H9 (cell line): Measurements from ENCODE around the gene SPESP1. TPM values are rescaled to one million over a fixed set of nuclear protein-coding genes. Genes with fewer than 3 reads are reported as not detected.

Source experiments
- DNase-seq: peaks from one replicate; pipeline ENCODE4 v3.0.0-alpha.2; 2017
- H2AFZ ChIP-seq: one replicate; pipeline ENCODE4 v1.6.1; 2013; ENCODE audit warnings: mild to moderate bottlenecking, low read length, control low read depth, moderate library complexity
- H2AK5ac ChIP-seq: 2 replicates; pipeline ENCODE4 v1.6.1; 2013; ENCODE audit warnings: low read length, control low read depth, mixed read lengths; ENCODE audit not compliant: insufficient read length
- H2BK120ac ChIP-seq: one replicate; pipeline ENCODE4 v1.6.1; 2013; ENCODE audit warnings: low read depth, mild to moderate bottlenecking, low read length, control low read depth, inconsistent platforms; ENCODE audit not compliant: poor library complexity, severe bottlenecking
- H2BK12ac ChIP-seq: 2 replicates; pipeline ENCODE4 v1.6.1; 2013; ENCODE audit warnings: low read length, control low read depth, mixed read lengths, low read depth; ENCODE audit not compliant: insufficient read length
- H2BK15ac ChIP-seq: 2 replicates; pipeline ENCODE4 v1.6.1; 2013; ENCODE audit warnings: low read depth, low read length, control low read depth
- H2BK20ac ChIP-seq: one replicate; pipeline ENCODE4 v1.6.1; 2013; ENCODE audit warnings: low read depth, mild to moderate bottlenecking, low read length, control low read depth, inconsistent platforms; ENCODE audit not compliant: poor library complexity, severe bottlenecking
- H2BK5ac ChIP-seq: 2 replicates; pipeline ENCODE4 v1.6.1; 2013; ENCODE audit warnings: low read length, control low read depth, mixed read lengths; ENCODE audit not compliant: insufficient read length
- H3K14ac ChIP-seq: 2 replicates; pipeline ENCODE4 v1.6.1; 2013; ENCODE audit warnings: low read length, control low read depth; ENCODE audit not compliant: insufficient read depth
- H3K18ac ChIP-seq: 2 replicates; pipeline ENCODE4 v1.6.1; 2013; ENCODE audit warnings: low read depth, mild to moderate bottlenecking, mixed read lengths, low read length, control low read depth; ENCODE audit not compliant: insufficient read length
- H3K23ac ChIP-seq: 2 replicates; pipeline ENCODE4 v1.6.1; 2013; ENCODE audit warnings: low read length, control low read depth, mixed read lengths, low read depth; ENCODE audit not compliant: insufficient read length
- H3K23me2 ChIP-seq: 2 replicates; pipeline ENCODE4 v1.6.1; 2013; ENCODE audit warnings: low read depth, mild to moderate bottlenecking, mixed read lengths, low read length, control low read depth; ENCODE audit not compliant: insufficient read length, poor library complexity, severe bottlenecking
- H3K27ac ChIP-seq: 2 replicates; pipeline ENCODE4 v1.5.1; 2013; ENCODE audit warnings: low read length, control low read depth, mixed read lengths, low read depth; ENCODE audit not compliant: insufficient read length
- H3K27me3 ChIP-seq: 2 replicates; pipeline ENCODE4 v1.6.1; 2013; ENCODE audit warnings: low read length, control low read depth, inconsistent platforms; ENCODE audit not compliant: insufficient read depth
- H3K4ac ChIP-seq: 2 replicates; pipeline ENCODE4 v1.6.1; 2013; ENCODE audit warnings: low read depth, mild to moderate bottlenecking, control low read depth, inconsistent platforms, low read length, moderate library complexity
- H3K4me1 ChIP-seq: 2 replicates; pipeline ENCODE4 v1.6.1; 2013; ENCODE audit warnings: low read length, control low read depth, inconsistent platforms; ENCODE audit not compliant: insufficient read depth
- H3K4me2 ChIP-seq: 2 replicates; pipeline ENCODE4 v1.6.1; 2013; ENCODE audit warnings: low read length, control low read depth, mixed read lengths; ENCODE audit not compliant: insufficient read length, insufficient read depth
- H3K56ac ChIP-seq: 2 replicates; pipeline ENCODE4 v1.6.1; 2013; ENCODE audit warnings: low read depth, mild to moderate bottlenecking, mixed read lengths, low read length, control low read depth; ENCODE audit not compliant: insufficient read length
- H3K79me1 ChIP-seq: 2 replicates; pipeline ENCODE4 v1.6.1; 2013; ENCODE audit warnings: low read depth, mild to moderate bottlenecking, moderate library complexity, low read length, control low read depth, inconsistent platforms; ENCODE audit not compliant: insufficient read depth, poor library complexity, severe bottlenecking
- H3K79me2 ChIP-seq: 2 replicates; pipeline ENCODE4 v1.6.1; 2013; ENCODE audit warnings: low read length, control low read depth, inconsistent platforms; ENCODE audit not compliant: insufficient read depth
- H3K9ac ChIP-seq: 2 replicates; pipeline ENCODE4 v1.6.1; 2013; ENCODE audit warnings: low read length, control low read depth, mixed read lengths; ENCODE audit not compliant: insufficient read length; ENCODE audit errors: extremely low read depth
- H3K9me3 ChIP-seq: one replicate; pipeline ENCODE4 v1.6.1; 2013; ENCODE audit warnings: low read depth, low read length, inconsistent platforms; ENCODE audit not compliant: control insufficient read depth
- H3T11ph ChIP-seq: one replicate; pipeline ENCODE4 v1.6.1; 2013; ENCODE audit warnings: mild to moderate bottlenecking, low read length, control low read depth, inconsistent platforms
- H4K20me1 ChIP-seq: one replicate; pipeline ENCODE4 v1.6.1; 2013; ENCODE audit not compliant: control insufficient read depth, insufficient read length, insufficient read depth
- H4K5ac ChIP-seq: 2 replicates; pipeline ENCODE4 v1.6.1; 2013; ENCODE audit warnings: low read depth, mild to moderate bottlenecking, mixed read lengths, low read length, control low read depth; ENCODE audit not compliant: insufficient read length
- H4K8ac ChIP-seq: replicated peaks from 2 replicates; pipeline ENCODE4 v1.6.1; 2013; ENCODE audit warnings: low read length, control low read depth, mixed read lengths, low read depth; ENCODE audit not compliant: insufficient read length
- H4K91ac ChIP-seq: 2 replicates; pipeline ENCODE4 v1.6.1; 2013; ENCODE audit warnings: low read depth, mild to moderate bottlenecking, moderate library complexity, mixed read lengths, low read length, control low read depth; ENCODE audit not compliant: insufficient read length
- H3K27ac Mint-ChIP-seq, 3 experiments: 2 replicates in 2 of 3; 3 replicates in 1 of 3; pipeline ENCODE4 v1.8.0; 2020 to 2021; ENCODE audit warnings: mixed read lengths in 3 of 3, mild to moderate bottlenecking in 1 of 3, moderate library complexity in 1 of 3
- H3K27me3 Mint-ChIP-seq: 2 replicates; pipeline ENCODE4 v1.8.0; 2021; ENCODE audit warnings: low read depth, mild to moderate bottlenecking, moderate library complexity, mixed read lengths
- H3K36me3 Mint-ChIP-seq, 3 experiments: 2 replicates in 2 of 3; 3 replicates in 1 of 3; pipeline ENCODE4 v1.8.0; 2020 to 2021; ENCODE audit warnings: low read depth in 3 of 3, mixed read lengths in 3 of 3; ENCODE audit not compliant: insufficient read depth in 1 of 3
- H3K4me1 Mint-ChIP-seq, 2 experiments: 2 replicates each; pipeline ENCODE4 v1.8.0; 2020; ENCODE audit warnings: mixed read lengths in 2 of 2
- H3K4me3 Mint-ChIP-seq, 2 experiments: 2 replicates in 1 of 2; 3 replicates in 1 of 2; pipeline ENCODE4 v1.8.0; 2020 to 2021; ENCODE audit warnings: mild to moderate bottlenecking in 2 of 2, mixed read lengths in 2 of 2, moderate library complexity in 1 of 2
- H3K9me3 Mint-ChIP-seq, 2 experiments: 2 replicates in 1 of 2; 3 replicates in 1 of 2; pipeline ENCODE4 v1.8.0; 2020; ENCODE audit warnings: mild to moderate bottlenecking in 2 of 2, mixed read lengths in 2 of 2, moderate library complexity in 1 of 2
- WGBS: extraction: QIAGEN DNeasy Blood & Tissue Kit; methylation state at CpG from one replicate; pipeline ENCODE4 v1.1.7; 2013; ENCODE audit warnings: missing lambda C conversion rate, low lambda C conversion rate, mixed read lengths; ENCODE audit not compliant: insufficient read length; ENCODE audit errors: extremely low coverage; 5-methylcytosine and 5-hydroxymethylcytosine counted together
- total RNA-seq: library from RNA; stranded (reverse); gene quantifications from 2 replicates; pipeline ENCODE4 v1.2.1, GENCODE V29; 2021
- TF ChIP-seq, protein P1 (sequence below): fragments of 200-600 bp; sonication (generic); conservative IDR thresholded peaks from 3 replicates; pipeline ENCODE4 v1.8.0; 2021; ENCODE audit warnings: antibody characterized with exemption, mild to moderate bottlenecking

SPESP1 gene
- total RNA-seq, 1 experiment from 2014 or later = not detected

DNA sequence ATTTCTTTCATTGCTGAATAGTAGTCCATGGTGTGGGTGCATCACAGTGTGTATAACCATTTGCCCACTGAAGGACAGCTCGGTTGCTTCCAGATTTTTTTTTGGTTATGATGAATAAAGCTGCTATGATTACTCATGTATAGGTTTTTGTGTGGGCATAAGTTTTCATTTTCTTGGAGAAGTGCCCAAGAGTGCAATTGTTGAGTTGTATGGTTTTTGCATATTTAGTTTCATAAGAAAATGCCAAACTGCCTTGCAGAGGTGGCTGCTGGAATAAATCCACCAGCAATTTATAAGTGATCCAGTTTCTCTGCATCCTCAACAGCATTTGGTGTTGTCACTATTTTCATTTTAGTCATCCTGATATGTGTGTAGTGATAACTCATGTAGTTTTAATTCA lies 8.4 kb upstream of the SPESP1 start:
- WGBS = no CpG with 5 or more reads among the region's 1 CpG
- H4K91ac ChIP-seq = no peak overlapping the region
- H3K27me3 ChIP-seq = no peaks in the 10 kb centered on the region
- no peak overlapping the region for H4K8ac ChIP-seq
- H2BK15ac ChIP-seq = no peak overlapping the region
- no peaks in the 10 kb centered on the region for H3K79me2 ChIP-seq
- H3K4me1 Mint-ChIP-seq = peaks cover 0 to 7% of the 10 kb centered on the region in 2 experiments; a peak in 2 of 4 replicates
- no peak overlapping the region for H2BK12ac ChIP-seq
- H3K4ac ChIP-seq = no peak overlapping the region
- no peak overlapping the region for H2BK5ac ChIP-seq
- H3K4me2 ChIP-seq = no peak overlapping the region
- H4K5ac ChIP-seq = no peak overlapping the region
- no peaks in the 10 kb centered on the region for H3K36me3 Mint-ChIP-seq
- no peaks in the 10 kb centered on the region for H3K79me1 ChIP-seq
- H3K9me3 Mint-ChIP-seq = no peaks in the 10 kb centered on the region
- no peak overlapping the region for H2BK120ac ChIP-seq
- no peak overlapping the region for H3K23ac ChIP-seq
- no peak overlapping the region for H3K14ac ChIP-seq
- H3K4me3 Mint-ChIP-seq = no peak overlapping the region
- no peak overlapping the region for H3K27ac ChIP-seq
- H3K56ac ChIP-seq = no peak overlapping the region
- TF ChIP-seq, protein P1, sequence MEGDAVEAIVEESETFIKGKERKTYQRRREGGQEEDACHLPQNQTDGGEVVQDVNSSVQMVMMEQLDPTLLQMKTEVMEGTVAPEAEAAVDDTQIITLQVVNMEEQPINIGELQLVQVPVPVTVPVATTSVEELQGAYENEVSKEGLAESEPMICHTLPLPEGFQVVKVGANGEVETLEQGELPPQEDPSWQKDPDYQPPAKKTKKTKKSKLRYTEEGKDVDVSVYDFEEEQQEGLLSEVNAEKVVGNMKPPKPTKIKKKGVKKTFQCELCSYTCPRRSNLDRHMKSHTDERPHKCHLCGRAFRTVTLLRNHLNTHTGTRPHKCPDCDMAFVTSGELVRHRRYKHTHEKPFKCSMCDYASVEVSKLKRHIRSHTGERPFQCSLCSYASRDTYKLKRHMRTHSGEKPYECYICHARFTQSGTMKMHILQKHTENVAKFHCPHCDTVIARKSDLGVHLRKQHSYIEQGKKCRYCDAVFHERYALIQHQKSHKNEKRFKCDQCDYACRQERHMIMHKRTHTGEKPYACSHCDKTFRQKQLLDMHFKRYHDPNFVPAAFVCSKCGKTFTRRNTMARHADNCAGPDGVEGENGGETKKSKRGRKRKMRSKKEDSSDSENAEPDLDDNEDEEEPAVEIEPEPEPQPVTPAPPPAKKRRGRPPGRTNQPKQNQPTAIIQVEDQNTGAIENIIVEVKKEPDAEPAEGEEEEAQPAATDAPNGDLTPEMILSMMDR = no peak
- no peak overlapping the region for H2BK20ac ChIP-seq
- no peak overlapping the region for H3K9ac ChIP-seq
- H2AK5ac ChIP-seq = no peak overlapping the region
- peaks cover 4% of the 10 kb centered on the region for H3K27me3 Mint-ChIP-seq
- H3K23me2 ChIP-seq = no peaks in the 10 kb centered on the region
- H3K27ac Mint-ChIP-seq = no peak overlapping the region
- H3T11ph ChIP-seq = no peak overlapping the region
- H4K20me1 ChIP-seq = no peaks in the 10 kb centered on the region
- no peak overlapping the region for H2AFZ ChIP-seq
- no peak for DNase-seq
- no peaks in the 10 kb centered on the region for H3K4me1 ChIP-seq
- H3K9me3 ChIP-seq = no peaks in the 10 kb centered on the region
- no peak overlapping the region for H3K18ac ChIP-seq
